ENCODE measurements around the gene PGC. TPM values are rescaled to one million over a fixed set of nuclear protein-coding genes. Genes with fewer than 3 reads are reported as not detected.

The PGC gene
- total RNA-seq, 1 experiment from 2014 or later, result 0.63 TPM

DNA sequence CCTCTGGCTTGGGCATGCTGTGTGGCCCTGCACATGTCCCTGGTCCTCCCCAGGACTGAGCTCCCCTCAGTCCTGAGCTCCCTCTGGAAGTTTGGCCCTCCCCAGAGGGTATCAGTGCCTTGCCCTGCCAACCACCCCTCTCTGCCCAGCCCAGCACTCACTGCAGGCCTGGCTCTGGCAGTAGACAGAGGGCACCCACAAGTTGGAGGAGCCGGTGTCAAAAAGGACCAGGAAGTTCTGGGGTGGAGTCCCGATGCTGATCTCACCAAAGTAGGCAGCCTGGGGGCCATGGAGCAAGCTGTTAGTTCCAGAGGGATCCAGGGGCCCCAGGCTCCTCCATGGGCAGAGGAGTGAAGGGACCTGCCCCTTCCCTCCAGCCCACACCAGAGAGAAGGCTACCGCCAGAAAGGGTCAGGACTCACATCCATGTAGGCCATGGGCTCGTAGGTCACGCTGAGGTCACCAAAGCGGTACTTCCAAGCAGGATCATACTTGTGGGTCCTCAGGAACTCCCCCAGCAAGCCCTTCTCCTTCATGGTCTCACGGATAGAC lies 2.9 kb downstream of the PGC start:
- POLR2A ChIA-PET, result no interaction called here
- no peaks in the 10 kb centered on the region; the same call in 1 of the 2 replicates for H3K27me3 Mint-ChIP-seq (ENCODE audit: low read depth)
- CTCF ChIA-PET, result interaction anchor here (0.6 to 1.9 kb wide), 2 partner anchors 39 to 439 kb away, joined by 5 read pairs; no protein-coding TSS in a partner anchor
- H3K27ac Mint-ChIP-seq, result no peak overlapping the region
- no peak overlapping the region for H3K4me3 Mint-ChIP-seq
- ATAC-seq (no peak), DNase-seq (ENCODE audit: low spot score) (no peak)
- no peaks in the 10 kb centered on the region for H3K36me3 Mint-ChIP-seq
- no peaks in the 10 kb centered on the region for H3K4me1 Mint-ChIP-seq
- TF ChIP-seq ZMAT4 (CRISPR knock-in tag; IDR thresholded peaks at IDR 0.05), result no peak
- no peak for TF ChIP-seq NR1H2 (CRISPR knock-in tag; IDR thresholded peaks at IDR 0.05)
- no peak for TF ChIP-seq ZNF219 (CRISPR knock-in tag; IDR thresholded peaks at IDR 0.05; ENCODE audit: borderline replicate concordance)
- TF ChIP-seq ZBTB21 (CRISPR knock-in tag; IDR thresholded peaks at IDR 0.05; ENCODE audit: borderline replicate concordance), result no peak
- TF ChIP-seq, protein P1, sequence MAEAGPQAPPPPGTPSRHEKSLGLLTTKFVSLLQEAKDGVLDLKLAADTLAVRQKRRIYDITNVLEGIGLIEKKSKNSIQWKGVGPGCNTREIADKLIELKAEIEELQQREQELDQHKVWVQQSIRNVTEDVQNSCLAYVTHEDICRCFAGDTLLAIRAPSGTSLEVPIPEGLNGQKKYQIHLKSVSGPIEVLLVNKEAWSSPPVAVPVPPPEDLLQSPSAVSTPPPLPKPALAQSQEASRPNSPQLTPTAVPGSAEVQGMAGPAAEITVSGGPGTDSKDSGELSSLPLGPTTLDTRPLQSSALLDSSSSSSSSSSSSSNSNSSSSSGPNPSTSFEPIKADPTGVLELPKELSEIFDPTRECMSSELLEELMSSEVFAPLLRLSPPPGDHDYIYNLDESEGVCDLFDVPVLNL (CRISPR knock-in tag; IDR thresholded peaks at IDR 0.05; ENCODE audit: borderline replicate concordance, low read depth), result no peak
- no peak for TF ChIP-seq EMX1 (CRISPR knock-in tag; IDR thresholded peaks at IDR 0.05)
- TF ChIP-seq CBFB (CRISPR knock-in tag; IDR thresholded peaks at IDR 0.05; ENCODE audit: low read depth), result no peak
- no peak for TF ChIP-seq ATF3 (CRISPR knock-in tag; conservative IDR thresholded peaks at IDR 0.05)
- TF ChIP-seq RELA (CRISPR knock-in tag; IDR thresholded peaks at IDR 0.05; ENCODE audit: borderline replicate concordance), result no peak
- TF ChIP-seq JAZF1 (CRISPR knock-in tag; IDR thresholded peaks at IDR 0.05), result no peak
- TF ChIP-seq, protein P2, sequence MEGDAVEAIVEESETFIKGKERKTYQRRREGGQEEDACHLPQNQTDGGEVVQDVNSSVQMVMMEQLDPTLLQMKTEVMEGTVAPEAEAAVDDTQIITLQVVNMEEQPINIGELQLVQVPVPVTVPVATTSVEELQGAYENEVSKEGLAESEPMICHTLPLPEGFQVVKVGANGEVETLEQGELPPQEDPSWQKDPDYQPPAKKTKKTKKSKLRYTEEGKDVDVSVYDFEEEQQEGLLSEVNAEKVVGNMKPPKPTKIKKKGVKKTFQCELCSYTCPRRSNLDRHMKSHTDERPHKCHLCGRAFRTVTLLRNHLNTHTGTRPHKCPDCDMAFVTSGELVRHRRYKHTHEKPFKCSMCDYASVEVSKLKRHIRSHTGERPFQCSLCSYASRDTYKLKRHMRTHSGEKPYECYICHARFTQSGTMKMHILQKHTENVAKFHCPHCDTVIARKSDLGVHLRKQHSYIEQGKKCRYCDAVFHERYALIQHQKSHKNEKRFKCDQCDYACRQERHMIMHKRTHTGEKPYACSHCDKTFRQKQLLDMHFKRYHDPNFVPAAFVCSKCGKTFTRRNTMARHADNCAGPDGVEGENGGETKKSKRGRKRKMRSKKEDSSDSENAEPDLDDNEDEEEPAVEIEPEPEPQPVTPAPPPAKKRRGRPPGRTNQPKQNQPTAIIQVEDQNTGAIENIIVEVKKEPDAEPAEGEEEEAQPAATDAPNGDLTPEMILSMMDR (IDR thresholded peaks at IDR 0.05), result no peak
- TF ChIP-seq SMAD3 (CRISPR knock-in tag; IDR thresholded peaks at IDR 0.05; ENCODE audit: borderline replicate concordance), result no peak
- TF ChIP-seq ETV6 (CRISPR knock-in tag; IDR thresholded peaks at IDR 0.05), result no peak
- no peak for TF ChIP-seq MXD4 (CRISPR knock-in tag; IDR thresholded peaks at IDR 0.05; ENCODE audit: borderline replicate concordance)
- TF ChIP-seq FOXJ3 (CRISPR knock-in tag; IDR thresholded peaks at IDR 0.05; ENCODE audit: borderline replicate concordance), result no peak
- TF ChIP-seq, protein P3, sequence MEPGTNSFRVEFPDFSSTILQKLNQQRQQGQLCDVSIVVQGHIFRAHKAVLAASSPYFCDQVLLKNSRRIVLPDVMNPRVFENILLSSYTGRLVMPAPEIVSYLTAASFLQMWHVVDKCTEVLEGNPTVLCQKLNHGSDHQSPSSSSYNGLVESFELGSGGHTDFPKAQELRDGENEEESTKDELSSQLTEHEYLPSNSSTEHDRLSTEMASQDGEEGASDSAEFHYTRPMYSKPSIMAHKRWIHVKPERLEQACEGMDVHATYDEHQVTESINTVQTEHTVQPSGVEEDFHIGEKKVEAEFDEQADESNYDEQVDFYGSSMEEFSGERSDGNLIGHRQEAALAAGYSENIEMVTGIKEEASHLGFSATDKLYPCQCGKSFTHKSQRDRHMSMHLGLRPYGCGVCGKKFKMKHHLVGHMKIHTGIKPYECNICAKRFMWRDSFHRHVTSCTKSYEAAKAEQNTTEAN (CRISPR knock-in tag; IDR thresholded peaks at IDR 0.05), result no peak
- TF ChIP-seq ELF4 (CRISPR knock-in tag; IDR thresholded peaks at IDR 0.05; ENCODE audit: low read depth), result no peak
- H3K9me3 Mint-ChIP-seq, result no peaks in the 10 kb centered on the region

GRCh38 chr6:41743406-41744235 lies 3.6 kb downstream of the PGC start:
- Mint-ChIP-seq H3K36me3 (no peaks in the 10 kb centered on the region), H3K4me1 (no peaks in the 10 kb centered on the region), H3K9me3 (no peaks in the 10 kb centered on the region), H3K27ac (peak overlapping the region; percentile 82; the same call in 1 of the 2 replicates), H3K4me3 (no peak overlapping the region), H3K27me3 (ENCODE audit: low read depth) (no peaks in the 10 kb centered on the region; the same call in 1 of the 2 replicates)
- DNase-seq (ENCODE audit: low spot score), result no peak
- no peak for ATAC-seq
- no peak for TF ChIP-seq ZNF416 (CRISPR knock-in tag; IDR thresholded peaks at IDR 0.05)
- TF ChIP-seq NFYB (CRISPR knock-in tag; conservative IDR thresholded peaks at IDR 0.05; ENCODE audit: low read depth), result no peak
- no peak for TF ChIP-seq RELA (CRISPR knock-in tag; IDR thresholded peaks at IDR 0.05; ENCODE audit: borderline replicate concordance)
- no peak for TF ChIP-seq CREB1 (CRISPR knock-in tag; IDR thresholded peaks at IDR 0.05)
- TF ChIP-seq, protein P4, sequence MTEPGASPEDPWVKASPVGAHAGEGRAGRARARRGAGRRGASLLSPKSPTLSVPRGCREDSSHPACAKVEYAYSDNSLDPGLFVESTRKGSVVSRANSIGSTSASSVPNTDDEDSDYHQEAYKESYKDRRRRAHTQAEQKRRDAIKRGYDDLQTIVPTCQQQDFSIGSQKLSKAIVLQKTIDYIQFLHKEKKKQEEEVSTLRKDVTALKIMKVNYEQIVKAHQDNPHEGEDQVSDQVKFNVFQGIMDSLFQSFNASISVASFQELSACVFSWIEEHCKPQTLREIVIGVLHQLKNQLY (CRISPR knock-in tag; IDR thresholded peaks at IDR 0.05), result no peak
- no peak for TF ChIP-seq MYBL2 (CRISPR knock-in tag; IDR thresholded peaks at IDR 0.05)
- TF ChIP-seq JUN (CRISPR knock-in tag; IDR thresholded peaks at IDR 0.05), result no peak
- no peak for TF ChIP-seq SMAD3 (CRISPR knock-in tag; IDR thresholded peaks at IDR 0.05; ENCODE audit: borderline replicate concordance)
- TF ChIP-seq ZNF263 (CRISPR knock-in tag; IDR thresholded peaks at IDR 0.05; ENCODE audit: low read depth), result no peak
- no peak for TF ChIP-seq ETV6 (CRISPR knock-in tag; IDR thresholded peaks at IDR 0.05)
- no peak for TF ChIP-seq ELF4 (CRISPR knock-in tag; IDR thresholded peaks at IDR 0.05; ENCODE audit: low read depth)
- TF ChIP-seq KAT7 (CRISPR knock-in tag; IDR thresholded peaks at IDR 0.05; ENCODE audit: borderline replicate concordance), result no peak
- no peak for TF ChIP-seq CREM (CRISPR knock-in tag; IDR thresholded peaks at IDR 0.05)
- POLR2A ChIA-PET, result no interaction called here
- CTCF ChIA-PET, result interaction anchor here (1.1 kb wide), 1 partner anchor 9 kb away, joined by 3 read pairs; no protein-coding TSS in a partner anchor
